HT-29 (cell line): ENCODE data around the gene EGFR. TPM values are rescaled to one million over a fixed set of nuclear protein-coding genes. Genes with fewer than 3 reads are reported as not detected.
A peak's percentile ranks its signal among the peaks of the same experiment; 100 is the strongest.

Source experiments
- DNase-seq: peaks from one replicate; pipeline ENCODE4 v3.0.0-alpha.2; 2015; ENCODE audit warnings: low spot score
- total RNA-seq: library from RNA; depleted of rRNA; stranded (reverse); fragments of >200 nt; shearing (Covaris generic); gene quantifications from 2 replicates; pipeline ENCODE4 v1.2.3, GENCODE V29; 2014; rRNA removed

Gene EGFR
- total RNA-seq, result 28.1 and 30.4 TPM in 2 replicates

DNA sequence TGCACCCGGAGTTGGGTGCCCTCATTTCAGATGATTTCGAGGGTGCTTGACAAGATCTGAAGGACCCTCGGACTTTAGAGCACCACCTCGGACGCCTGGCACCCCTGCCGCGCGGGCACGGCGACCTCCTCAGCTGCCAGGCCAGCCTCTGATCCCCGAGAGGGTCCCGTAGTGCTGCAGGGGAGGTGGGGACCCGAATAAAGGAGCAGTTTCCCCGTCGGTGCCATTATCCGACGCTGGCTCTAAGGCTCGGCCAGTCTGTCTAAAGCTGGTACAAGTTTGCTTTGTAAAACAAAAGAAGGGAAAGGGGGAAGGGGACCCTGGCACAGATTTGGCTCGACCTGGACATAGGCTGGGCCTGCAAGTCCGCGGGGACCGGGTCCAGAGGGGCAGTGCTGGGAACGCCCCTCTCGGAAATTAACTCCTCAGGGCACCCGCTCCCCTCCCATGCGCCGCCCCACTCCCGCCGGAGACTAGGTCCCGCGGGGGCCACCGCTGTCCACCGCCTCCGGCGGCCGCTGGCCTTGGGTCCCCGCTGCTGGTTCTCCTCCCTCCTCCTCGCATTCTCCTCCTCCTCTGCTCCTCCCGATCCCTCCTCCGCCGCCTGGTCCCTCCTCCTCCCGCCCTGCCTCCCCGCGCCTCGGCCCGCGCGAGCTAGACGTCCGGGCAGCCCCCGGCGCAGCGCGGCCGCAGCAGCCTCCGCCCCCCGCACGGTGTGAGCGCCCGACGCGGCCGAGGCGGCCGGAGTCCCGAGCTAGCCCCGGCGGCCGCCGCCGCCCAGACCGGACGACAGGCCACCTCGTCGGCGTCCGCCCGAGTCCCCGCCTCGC is at the start of gene EGFR:
Gene EGFR, plus strand, starts transcription at position 657 of the 830 bp plus-strand sequence. CDS start 261 bp downstream, outside the sequence.
- peak; percentile 81 for DNase-seq

DNA sequence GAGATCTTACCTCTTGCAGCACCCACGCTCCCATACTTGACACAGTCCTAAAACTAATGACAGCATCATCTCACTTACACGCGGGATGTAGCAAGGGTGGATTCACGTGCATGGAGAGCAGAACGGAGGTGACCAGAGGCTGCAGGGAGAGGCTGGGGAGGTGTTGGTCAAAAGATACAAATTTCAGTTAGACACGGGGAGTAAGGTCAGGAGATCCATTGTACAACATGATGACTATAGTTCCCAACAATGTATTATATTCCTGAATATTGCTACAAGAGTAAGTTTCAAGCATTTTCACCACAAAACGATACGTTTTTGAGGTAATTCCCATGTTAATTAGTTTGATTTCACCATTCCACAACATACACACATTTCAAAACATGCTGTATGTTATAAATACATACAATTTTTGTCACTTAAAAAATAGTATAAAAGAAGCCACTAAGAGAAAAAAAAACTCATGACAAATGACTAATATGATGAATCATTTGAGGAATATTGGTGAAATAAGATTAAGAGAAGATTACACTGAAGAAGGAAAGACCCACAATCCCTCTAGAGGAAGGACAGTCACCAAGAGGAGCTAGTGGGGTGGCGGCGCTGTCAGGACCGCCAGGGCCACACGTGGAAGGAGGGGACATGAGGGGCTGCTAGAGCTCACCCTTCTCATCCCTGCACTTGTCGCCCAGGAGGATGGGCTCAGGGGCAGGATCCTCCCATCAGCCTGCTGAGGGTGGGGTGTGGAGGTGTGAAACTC is 49.4 kb upstream of the EGFR start:
- DNase-seq, result no peak

DNA sequence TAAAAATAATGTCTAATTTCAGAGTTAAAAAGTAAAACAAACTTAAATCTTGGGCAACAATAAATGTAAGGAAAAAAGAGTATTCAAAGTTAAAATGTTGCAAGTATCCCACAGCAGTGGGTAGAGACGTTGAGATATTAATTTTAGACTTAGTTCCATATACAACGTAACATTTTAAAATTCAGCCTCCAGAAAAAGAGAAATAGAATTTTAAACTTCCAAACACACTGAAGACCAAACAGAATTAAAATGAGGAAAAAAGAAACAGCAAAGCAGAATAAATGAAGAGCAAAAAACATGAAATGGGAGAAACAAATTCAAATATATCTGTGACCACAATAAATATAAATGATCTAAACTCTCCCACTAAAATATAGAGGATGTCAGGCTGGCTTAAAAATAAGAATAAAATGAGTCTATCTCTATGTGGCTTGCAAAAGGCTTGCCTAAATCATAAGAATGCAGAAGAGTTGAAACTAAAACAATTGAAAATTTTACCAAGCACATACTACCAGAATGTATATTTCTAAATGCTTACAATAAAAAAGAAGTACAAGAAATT is 46.0 kb upstream of the EGFR start:
- no peak for DNase-seq

DNA sequence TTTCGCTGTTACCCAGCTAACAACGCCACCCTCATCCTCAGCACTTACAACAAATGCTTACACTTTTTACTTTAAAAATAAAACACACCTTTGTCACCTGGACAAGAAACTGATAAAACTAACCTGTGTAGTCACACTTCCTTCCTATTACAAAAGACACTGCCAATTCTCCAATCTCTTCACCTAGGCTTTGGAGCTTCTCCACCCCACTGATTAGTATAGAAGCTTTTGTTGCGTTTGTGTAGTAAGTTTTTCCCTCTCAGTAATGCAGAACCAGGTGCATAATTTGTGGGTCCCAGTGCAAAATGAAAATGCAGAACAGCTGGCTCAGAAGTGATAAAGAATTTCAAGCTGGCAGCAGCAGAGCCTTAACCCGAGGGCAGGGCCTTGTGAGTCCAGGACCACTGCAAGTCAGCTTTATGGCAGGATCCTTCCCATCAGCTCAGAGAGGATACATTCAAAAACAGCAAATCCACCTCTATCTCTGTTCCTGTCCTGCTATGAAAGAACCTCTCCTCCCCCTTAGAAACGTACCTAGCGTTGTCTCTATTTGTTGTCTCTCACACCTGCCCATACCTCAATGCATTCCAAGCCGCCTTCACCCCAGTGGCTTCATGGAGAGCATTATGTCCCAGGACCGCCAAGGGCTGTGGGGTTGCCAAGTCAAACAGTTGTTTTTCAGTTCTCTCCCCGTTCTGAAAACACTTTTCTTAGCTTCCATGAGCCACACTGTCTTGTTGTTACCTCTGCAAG is 40.3 kb upstream of the EGFR start:
- no peak for DNase-seq

DNA sequence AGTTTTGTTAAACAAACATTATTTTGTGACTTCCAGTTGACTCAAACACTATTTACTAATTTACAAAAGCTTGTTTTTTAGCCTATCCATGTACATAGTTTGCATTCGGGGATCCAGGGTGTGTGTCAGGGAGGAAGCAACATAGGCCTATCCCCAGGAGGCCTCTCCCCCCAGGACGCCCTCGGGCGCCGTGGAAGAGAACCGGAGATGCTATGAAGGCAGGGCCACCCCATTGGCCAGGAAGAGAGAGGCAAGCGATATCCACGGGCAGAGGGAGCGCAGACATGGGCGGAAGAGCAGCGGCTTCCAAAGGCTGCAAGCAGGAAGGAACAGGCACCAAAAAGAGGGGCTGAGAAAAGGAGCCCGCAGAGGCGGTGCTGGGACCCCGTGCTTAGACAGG is 38.3 kb upstream of the EGFR start:
- DNase-seq, result no peak

DNA sequence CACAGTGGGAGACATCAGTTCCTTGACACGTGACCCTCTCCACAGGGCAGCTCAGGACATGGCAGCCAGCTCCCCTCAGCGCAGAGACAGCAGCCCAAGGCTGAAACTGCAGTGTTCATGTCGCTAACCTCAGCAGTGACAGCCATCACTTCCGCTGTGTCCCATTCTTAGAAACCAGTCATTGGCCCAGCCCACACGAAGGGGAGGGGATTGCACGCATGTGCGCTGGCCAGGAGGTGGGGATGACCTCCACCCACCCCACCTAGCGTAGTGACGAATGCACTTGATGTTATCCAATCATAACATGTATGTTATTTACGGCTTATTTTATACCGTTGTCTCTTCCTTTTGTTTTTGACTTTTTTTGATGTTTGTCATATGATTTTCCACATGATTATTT is 36.9 kb upstream of the EGFR start:
- DNase-seq, result no peak

DNA sequence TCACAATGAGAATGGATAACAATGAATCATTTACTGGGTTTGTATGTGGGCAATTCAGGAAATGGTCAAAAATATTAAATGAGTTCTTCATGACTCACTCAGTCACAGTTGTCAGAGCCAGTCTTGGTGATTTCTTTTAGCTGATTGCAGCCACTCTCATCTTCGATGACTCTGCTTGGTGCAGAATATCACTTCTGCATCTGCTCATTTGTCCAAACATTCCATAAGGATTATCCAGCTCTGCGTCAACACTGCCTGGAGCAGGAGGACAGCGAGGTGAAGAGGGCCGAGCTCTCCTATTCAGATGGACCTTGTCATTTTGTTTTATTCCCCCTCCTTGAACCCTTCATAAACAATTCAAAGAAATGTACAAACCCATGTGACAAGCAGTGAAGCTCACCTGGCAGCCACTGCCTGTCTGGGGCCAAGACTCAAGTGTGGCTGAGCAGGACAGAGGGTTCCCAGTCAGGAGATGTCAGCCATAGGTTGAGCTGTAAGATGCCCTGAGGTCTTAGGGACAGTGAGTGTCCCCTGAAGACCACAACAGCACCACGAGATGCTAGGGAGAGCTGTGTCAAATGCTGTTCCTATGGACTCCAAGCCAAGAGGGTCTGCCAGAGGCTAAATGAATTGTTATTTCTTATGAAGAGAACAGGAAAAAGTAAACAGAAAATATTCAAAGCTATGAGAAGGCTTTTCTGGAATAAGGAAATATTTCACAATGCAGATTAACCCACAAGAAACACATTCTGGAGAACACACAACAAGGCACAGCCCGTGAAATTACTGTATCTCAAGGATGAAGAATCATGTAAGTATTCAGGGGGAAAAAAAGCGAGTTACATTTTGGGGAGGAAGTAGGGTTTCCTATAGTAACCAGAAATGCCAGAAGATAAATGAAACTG is 33.1 kb upstream of the EGFR start:
- no peak for DNase-seq

DNA sequence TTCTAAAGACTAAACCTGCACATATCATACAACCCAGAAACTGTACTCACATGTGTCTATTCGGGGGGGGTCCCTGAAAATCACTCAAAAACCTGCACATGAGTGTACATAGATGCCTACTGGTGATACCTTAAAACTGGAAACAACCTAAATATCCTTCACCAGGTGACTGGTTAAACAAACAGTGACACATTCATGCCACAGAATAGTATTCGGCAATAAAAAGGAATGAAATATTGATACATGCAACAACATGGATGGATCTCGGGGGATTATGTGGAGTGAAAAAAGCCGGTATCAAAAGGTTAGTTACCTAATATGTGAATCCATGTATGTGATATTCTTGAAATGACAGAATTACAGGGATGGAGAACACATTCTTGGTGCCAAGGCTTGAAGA is 32.1 kb upstream of the EGFR start:
- DNase-seq, result no peak

DNA sequence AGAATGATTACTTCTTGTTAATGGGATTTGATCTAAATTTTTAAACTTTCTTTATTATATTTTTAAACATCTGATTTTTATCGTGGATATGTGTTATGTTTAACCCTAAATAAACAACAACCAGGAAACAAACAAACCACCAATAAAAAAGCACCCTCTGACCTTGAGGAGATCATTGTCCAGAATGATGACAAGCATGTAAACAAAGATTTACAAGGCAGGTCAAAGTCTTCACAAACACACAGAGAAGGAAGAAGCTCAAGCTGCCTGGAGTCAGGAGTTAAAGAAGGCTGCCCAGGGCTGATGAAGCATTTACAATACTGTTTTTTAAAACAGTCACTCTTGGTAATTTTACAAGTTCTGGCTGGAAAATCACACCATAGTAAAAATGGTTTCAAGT is 31.0 kb upstream of the EGFR start:
- peak; percentile 58 for DNase-seq

DNA sequence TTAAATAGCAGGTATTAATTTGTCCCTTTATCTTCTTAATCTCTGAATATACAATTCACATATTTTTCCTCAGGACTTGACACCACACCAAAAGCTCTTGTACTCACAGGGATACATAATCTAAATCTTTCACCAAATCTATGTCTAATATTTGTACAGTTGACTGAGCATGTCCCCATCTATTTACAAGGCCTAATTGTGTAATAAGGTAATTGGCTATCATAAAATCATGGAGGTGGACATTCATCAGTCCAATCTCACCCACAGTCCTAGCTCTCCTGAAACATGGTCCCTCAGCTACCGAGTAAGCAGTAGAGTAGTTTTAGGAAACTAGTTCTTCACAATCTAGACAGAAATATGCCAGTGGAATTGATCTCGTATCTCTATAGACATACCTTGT is 30.3 kb upstream of the EGFR start:
- DNase-seq, result no peak

DNA sequence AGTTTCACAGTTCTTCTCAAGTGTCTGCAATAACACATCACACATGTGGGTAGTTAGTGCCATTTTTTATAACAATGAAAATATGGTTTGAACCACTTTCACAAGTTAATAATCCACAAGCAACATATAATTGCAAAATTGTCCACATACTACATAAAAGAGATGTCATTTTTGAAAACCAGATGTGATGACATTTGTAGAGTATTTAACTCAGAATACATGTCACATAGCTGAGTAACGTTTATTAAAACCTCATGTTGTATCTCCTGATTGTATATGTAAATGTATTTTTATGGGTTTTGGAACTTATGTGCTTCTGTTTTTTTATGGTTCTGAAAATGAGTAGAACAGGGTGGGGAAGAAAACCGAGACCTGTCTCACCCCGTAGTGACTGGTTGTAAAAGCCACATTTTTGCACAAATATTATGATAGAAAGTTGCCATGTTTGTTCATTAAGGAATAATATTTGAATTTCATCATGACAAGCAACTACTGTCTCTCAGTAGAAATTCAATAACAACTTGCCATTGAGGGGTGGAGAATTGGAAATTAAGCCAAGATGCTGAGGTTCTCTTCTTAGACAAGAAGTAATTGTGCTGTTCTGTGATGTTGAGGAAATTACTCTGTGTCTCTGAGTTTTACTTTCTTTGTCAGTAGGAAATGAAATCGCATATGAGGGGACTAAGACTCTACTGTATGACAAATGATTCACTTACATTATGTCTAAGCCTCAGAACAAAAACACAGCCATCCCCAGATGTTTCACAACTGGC is 29.2 kb upstream of the EGFR start:
- DNase-seq, result no peak

DNA sequence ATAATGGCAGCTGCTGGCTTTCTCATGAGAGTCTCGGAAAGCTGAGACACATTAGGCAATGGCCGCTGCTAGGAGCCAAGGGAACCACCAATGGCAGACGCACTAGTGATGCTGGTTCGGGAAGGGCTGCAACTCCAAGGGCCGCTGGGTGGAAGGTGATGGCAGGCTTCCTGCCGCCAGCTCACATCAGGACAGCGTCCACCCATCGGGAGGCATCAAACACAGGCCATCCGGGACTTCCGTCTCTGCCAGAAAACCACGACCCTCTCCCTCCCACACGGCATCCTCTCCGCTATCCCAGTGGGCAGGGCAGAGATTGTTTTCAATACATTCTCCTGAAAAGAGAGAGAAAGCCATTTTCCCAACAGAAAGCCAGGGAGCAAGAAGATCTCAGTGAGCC is 27.5 kb upstream of the EGFR start:
- no peak for DNase-seq

DNA sequence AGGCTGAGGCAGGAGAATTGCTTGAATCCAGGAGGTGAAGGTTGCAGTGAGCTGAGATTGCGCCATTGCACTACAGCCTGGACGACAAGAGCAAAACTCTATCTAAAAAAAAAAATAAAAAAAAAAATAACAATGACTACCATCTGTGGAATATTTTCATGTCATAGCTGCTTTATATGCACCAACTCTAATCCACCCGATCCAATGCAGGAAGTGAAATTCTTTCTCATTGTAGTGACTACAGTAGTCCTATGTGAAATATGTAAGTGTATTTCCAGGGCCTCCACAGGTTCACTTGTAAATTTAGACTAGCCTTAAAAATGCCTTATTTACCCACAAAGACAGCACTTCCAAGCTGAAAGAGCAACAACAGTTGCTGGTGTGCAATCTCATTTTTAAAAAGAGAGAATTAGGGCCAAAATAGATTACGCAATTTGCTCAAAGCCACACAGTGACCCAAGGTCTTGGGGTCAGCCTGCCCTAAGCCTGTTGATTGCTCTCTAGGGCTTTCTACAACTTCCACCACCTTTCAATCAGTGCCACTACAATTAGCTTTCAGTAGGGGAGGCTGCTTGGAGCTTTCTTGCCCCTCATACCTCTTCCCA is 25.8 kb upstream of the EGFR start:
- no peak for DNase-seq

DNA sequence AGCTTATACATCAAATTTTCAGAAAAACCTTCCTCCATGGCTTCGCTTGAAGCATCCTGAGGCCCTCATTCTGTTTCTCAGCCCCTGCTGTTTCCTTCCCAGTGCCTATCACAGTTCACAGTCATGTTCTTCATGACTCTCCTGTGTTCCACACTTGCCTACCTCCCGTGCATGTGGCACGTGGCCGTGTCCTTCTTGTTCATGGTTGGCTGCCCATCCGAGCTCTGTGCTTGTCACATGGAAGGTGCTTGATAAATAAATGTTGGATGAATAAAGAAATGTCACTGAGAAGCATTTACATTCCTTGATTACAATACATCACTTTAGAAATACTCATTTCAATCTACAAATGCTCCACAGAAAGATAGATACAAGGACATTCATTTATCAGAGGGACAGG is 23.7 kb upstream of the EGFR start:
- no peak for DNase-seq

DNA sequence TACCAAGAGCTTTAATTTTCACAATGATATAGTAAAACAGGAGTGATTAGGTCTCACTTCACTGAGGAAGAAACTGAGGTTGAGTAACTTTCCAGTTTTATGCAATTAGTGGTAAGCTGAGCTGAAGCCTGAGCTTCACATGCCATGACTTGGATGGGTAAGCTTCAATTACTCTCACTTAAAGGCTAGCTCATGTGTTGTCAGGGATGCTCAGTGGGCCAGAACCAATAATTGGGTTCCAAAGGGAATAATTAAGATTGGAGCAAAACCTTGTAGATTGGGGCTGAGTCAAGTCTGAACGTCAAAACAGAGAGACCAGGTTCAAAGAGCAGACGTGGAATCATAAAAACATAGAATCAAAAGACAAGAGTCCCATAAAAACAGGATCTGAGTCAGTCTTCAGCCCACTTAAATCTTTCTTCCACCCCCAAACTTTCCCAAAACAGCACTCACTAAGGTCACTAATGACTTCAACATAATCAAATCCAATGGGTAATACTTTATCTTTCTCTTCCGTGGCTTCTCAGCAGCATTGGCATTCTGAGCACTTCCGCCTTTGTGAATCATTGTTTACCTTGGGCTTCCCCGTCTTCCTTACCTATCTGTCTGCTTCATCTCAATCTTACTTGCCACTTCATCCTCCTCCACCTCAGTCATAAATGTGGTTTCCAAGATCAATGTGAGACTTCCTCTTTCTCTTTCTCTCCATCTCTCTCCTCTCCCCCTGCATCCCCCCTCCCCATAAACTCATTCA is 23.0 kb upstream of the EGFR start:
- peak; percentile 92 for DNase-seq

DNA sequence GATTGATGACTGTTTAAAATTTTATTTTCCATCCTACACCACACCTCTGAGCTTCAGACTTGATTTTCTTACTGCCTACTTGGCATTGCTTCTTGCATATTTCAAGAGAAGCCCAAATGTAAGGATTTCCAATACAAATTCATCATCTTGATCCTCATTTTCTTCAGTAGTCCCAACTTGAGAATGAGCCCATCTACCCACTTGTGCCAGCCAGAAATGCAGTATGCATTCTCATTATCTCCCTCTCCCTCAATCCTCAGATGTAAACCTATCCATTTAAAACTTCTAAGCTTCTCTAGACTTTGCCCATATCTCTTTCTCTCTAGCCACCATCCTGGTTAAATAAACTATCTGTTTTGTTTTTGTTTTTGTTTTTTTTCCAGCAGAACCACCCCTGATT is 22.4 kb upstream of the EGFR start:
- no peak for DNase-seq

DNA sequence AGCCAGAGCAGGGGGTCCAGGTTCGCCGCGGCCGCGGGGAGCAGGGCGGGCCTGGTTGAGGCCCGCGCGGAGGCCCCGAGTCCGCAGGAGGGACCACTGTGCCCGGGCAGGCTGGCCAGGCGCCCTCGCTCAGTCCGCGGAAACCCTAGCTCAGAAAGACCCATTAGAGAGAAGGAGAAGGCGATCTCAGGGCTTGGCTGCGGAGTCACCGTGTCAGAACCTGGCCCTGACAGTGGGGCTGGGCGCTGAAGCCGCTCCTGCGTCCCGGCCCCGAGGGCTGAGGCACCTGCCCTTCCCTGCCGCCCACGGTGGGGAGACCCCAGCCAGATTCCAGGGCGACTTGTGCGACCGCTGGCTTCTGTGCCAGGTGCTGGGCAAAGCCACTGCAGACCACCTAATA is 14.2 kb upstream of the EGFR start:
- no peak for DNase-seq

DNA sequence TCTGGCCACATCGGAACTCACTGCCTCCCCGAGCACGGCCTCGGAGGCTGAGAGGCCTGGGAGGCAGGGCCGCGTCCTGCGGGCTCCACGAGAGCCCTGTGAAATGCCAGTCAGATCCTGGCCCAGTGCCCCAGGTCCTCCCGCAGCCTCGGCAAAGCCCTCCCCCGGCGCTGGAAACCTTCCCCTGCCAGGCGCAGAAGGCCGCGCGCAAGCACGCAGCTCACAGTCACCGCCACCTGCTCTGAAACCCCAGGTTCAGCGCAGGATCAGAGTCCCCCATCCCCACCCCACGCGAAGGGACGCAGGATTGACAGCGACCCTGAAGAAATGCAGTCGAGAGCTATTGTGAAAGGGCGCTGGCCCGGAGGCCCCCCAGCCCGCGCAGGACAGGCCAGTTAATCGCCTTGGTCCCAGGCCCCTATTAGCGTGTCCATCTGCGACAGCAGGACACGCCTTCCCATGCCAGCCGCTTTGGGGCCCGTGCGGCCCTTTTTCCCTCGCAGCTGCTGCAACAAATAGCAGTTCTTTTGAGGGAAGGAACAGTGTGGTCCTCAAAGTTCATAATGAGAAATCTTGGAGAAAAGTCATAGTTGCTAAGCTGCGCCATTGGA is 13.5 kb upstream of the EGFR start:
- no peak for DNase-seq
